HG03571 (cell line): ENCODE measurements around the gene RPRD2.

Source experiments
- ATAC-seq: cut with Tn5 transposase; IDR thresholded peaks from one replicate; pipeline ENCODE4 v1.9.1; 2021; ENCODE audit not compliant: unreplicated experiment

RPRD2 gene

GRCh38 chr1:150466964-150467363 is 103.0 kb downstream of the RPRD2 start:
- ATAC-seq = no peak

- no peak for ATAC-seq
Measured at GRCh38 chr1:150469291-150469690, 105.3 kb downstream of the RPRD2 start.

- ATAC-seq = no peak
Measured at GRCh38 chr1:150472601-150473200, 108.8 kb downstream of the RPRD2 start.

GRCh38 chr1:150473659-150474058 is 109.7 kb downstream of the RPRD2 start:
- no peak for ATAC-seq

- ATAC-seq = no peak
Measured at GRCh38 chr1:150474869-150475268, 110.9 kb downstream of the RPRD2 start.

GRCh38 chr1:150476754-150477153 is 112.8 kb downstream of the RPRD2 start:
- no peak for ATAC-seq

- ATAC-seq = no peak
Measured at GRCh38 chr1:150477320-150477719, 113.4 kb downstream of the RPRD2 start.

- ATAC-seq = no peak
Measured at GRCh38 chr1:150477733-150478132, 113.8 kb downstream of the RPRD2 start.

- no peak for ATAC-seq
Measured at GRCh38 chr1:150479370-150479769, 115.4 kb downstream of the RPRD2 start.

GRCh38 chr1:150479927-150480352 is 116.0 kb downstream of the RPRD2 start:
- ATAC-seq = no peak

GRCh38 chr1:150484431-150484830 is 120.5 kb downstream of the RPRD2 start:
- ATAC-seq = no peak

GRCh38 chr1:150484861-150485260 is 120.9 kb downstream of the RPRD2 start:
- no peak for ATAC-seq

- peak; percentile 98 for ATAC-seq
Measured at GRCh38 chr1:150486966-150487762, 123.2 kb downstream of the RPRD2 start, which contains the start of gene TARS2. Gene TARS2, plus strand, starts transcription at chr1:150487419. Its CDS starts 32 bp downstream, at chr1:150487451.

- ATAC-seq = no peak
Measured at GRCh38 chr1:150487763-150488115, 123.8 kb downstream of the RPRD2 start.

- ATAC-seq = no peak
Measured at GRCh38 chr1:150493175-150493574, 129.2 kb downstream of the RPRD2 start.

GRCh38 chr1:150498342-150498741 is 134.4 kb downstream of the RPRD2 start:
- ATAC-seq = no peak

- no peak for ATAC-seq
Measured at GRCh38 chr1:150505431-150505830, 141.5 kb downstream of the RPRD2 start.

- no peak for ATAC-seq
Measured at GRCh38 chr1:150507912-150508864, 144.2 kb downstream of the RPRD2 start, which contains the start of gene ECM1. Gene ECM1, plus strand, starts transcription at chr1:150508109. Its CDS starts 101 bp downstream, at chr1:150508210.

GRCh38 chr1:150508982-150509381 is 145.0 kb downstream of the RPRD2 start:
- no peak for ATAC-seq

- ATAC-seq = no peak
Measured at GRCh38 chr1:150511551-150511950, 147.6 kb downstream of the RPRD2 start.

- no peak for ATAC-seq
Measured at GRCh38 chr1:150511985-150512660, 148.2 kb downstream of the RPRD2 start.
